GM23338 (cell line): ENCODE results near the gene NFAT5. TPM values are rescaled to one million over a fixed set of nuclear protein-coding genes. Genes with fewer than 3 reads are reported as not detected.

Experiments
- ATAC-seq: fragments of 200-7000 bp; cut with Tn5 transposase; 3 replicates; pipeline ENCODE4 v1.9.1; 2020
- DNase-seq: peaks from one replicate; pipeline ENCODE4 v3.0.0-alpha.2; 2015; ENCODE audit warnings: low spot score
- H2AFZ ChIP-seq: fragments of 200-600 bp; sonication (generic); 2 replicates; pipeline ENCODE4 v1.8.0; 2016; ENCODE audit warnings: antibody characterized with exemption, mild to moderate bottlenecking, moderate library complexity
- H3F3A ChIP-seq: fragments of 200-600 bp; sonication (generic); replicated peaks from 2 replicates; pipeline ENCODE4 v1.8.0; 2017; ENCODE audit warnings: antibody characterized with exemption, mixed run types, low read depth
- H3K27ac ChIP-seq: fragments of 200-600 bp; sonication (generic); 2 replicates; pipeline ENCODE4 v1.6.1; 2016; ENCODE audit warnings: low read depth
- H3K27me3 ChIP-seq: fragments of 200-600 bp; sonication (generic); 2 replicates; pipeline ENCODE4 v1.8.0; 2016; ENCODE audit warnings: mild to moderate bottlenecking, mixed run types, moderate library complexity; ENCODE audit not compliant: insufficient read depth
- H3K36me3 ChIP-seq: fragments of 200-600 bp; sonication (generic); 2 replicates; pipeline ENCODE4 v1.8.0; 2016; ENCODE audit warnings: mild to moderate bottlenecking; ENCODE audit not compliant: insufficient read depth
- H3K4me1 ChIP-seq: fragments of 200-600 bp; sonication (generic); 2 replicates; pipeline ENCODE4 v1.8.0; 2016; ENCODE audit warnings: mild to moderate bottlenecking, moderate library complexity; ENCODE audit not compliant: insufficient read depth
- H3K4me2 ChIP-seq: fragments of 200-600 bp; sonication (generic); 2 replicates; pipeline ENCODE4 v1.7.1; 2017; ENCODE audit warnings: mixed run types
- H3K4me3 ChIP-seq: fragments of 200-600 bp; sonication (generic); 2 replicates; pipeline ENCODE4 v1.6.1; 2016; ENCODE audit warnings: mixed run types
- H3K79me2 ChIP-seq: fragments of 200-600 bp; sonication (generic); replicated peaks from 2 replicates; pipeline ENCODE4 v1.8.0; 2017; ENCODE audit warnings: mild to moderate bottlenecking; ENCODE audit not compliant: insufficient read depth
- H3K9me2 ChIP-seq: fragments of 200-600 bp; sonication (generic); 2 replicates; pipeline ENCODE4 v1.8.0; 2017; ENCODE audit not compliant: insufficient read depth
- H4K20me1 ChIP-seq: fragments of 200-600 bp; sonication (generic); replicated peaks from 2 replicates; pipeline ENCODE4 v1.8.0; 2017; ENCODE audit warnings: mild to moderate bottlenecking; ENCODE audit not compliant: insufficient read depth
- H3K27ac Mint-ChIP-seq: 2 replicates; pipeline ENCODE4 v1.8.0; 2020; ENCODE audit warnings: inconsistent platforms, mild to moderate bottlenecking, moderate library complexity, mixed read lengths
- H3K27me3 Mint-ChIP-seq: 3 replicates; pipeline ENCODE4 v1.8.0; 2022; ENCODE audit warnings: low read depth, mild to moderate bottlenecking, moderate library complexity, mixed read lengths, inconsistent platforms; ENCODE audit not compliant: insufficient read depth, poor library complexity
- H3K36me3 Mint-ChIP-seq: 3 replicates; pipeline ENCODE4 v1.8.0; 2021; ENCODE audit warnings: low read depth, mild to moderate bottlenecking, inconsistent platforms, moderate library complexity, mixed read lengths
- H3K4me1 Mint-ChIP-seq: 3 replicates; pipeline ENCODE4 v1.8.0; 2020; ENCODE audit warnings: mild to moderate bottlenecking, inconsistent platforms, mixed read lengths
- H3K4me3 Mint-ChIP-seq: 3 replicates; pipeline ENCODE4 v1.8.0; 2021; ENCODE audit warnings: moderate library complexity, mild to moderate bottlenecking, inconsistent platforms, mixed read lengths
- H3K9me3 Mint-ChIP-seq: 3 replicates; pipeline ENCODE4 v1.8.0; 2020; ENCODE audit warnings: moderate library complexity, mild to moderate bottlenecking, inconsistent platforms, mixed read lengths
- CREB1 ChIP-seq: fragments of 250-450 bp; sonication (Bioruptor Pico); IDR thresholded peaks from 2 replicates; pipeline ENCODE4 v1.5.0; 2020; ENCODE audit warnings: low read depth, mild to moderate bottlenecking, moderate library complexity
- EZH2phosphoT487 ChIP-seq: fragments of 200-600 bp; sonication (generic); IDR thresholded peaks from one replicate; pipeline ENCODE4 v1.8.1; 2018; ENCODE audit warnings: antibody characterized with exemption; ENCODE audit not compliant: unreplicated experiment
- NANOG ChIP-seq: IDR thresholded peaks from 2 replicates; pipeline ENCODE4 v1.6.1; 2016; ENCODE audit warnings: antibody characterized with exemption, borderline replicate concordance
- POLR2AphosphoS5 ChIP-seq: IDR thresholded peaks from 2 replicates; pipeline ENCODE4 v1.6.1; 2016; ENCODE audit warnings: antibody characterized with exemption, low read depth
- ZNF114 ChIP-seq: fragments of 250-450 bp; sonication (Bioruptor Pico); IDR thresholded peaks from 2 replicates; pipeline ENCODE4 v1.5.0; 2020; ENCODE audit warnings: mild to moderate bottlenecking, moderate library complexity
- ZNF462 ChIP-seq: fragments of 250-450 bp; sonication (Bioruptor Pico); IDR thresholded peaks from 2 replicates; pipeline ENCODE4 v1.5.0; 2020; ENCODE audit warnings: mild to moderate bottlenecking, moderate library complexity
- polyA plus RNA-seq: library from polyadenylated mRNA; unstranded; fragments of >200 nt; fragmentation: Nextera tagmentation; extraction: Ambion mirVana; gene quantifications from 2 replicates; pipeline ENCODE4 v1.2.1, GENCODE V29; 2016
- total RNA-seq: library from RNA; depleted of rRNA; stranded (reverse); fragments of >200 nt; shearing (Covaris generic); gene quantifications from 2 replicates; pipeline ENCODE4 v1.2.3, GENCODE V29; 2014
- TF ChIP-seq, protein P1 (sequence below): IDR thresholded peaks from one replicate; pipeline ENCODE4 v1.6.1; 2018; ENCODE audit warnings: antibody characterized with exemption; ENCODE audit not compliant: unreplicated experiment
- TF ChIP-seq, protein P2 (sequence below): IDR thresholded peaks from 2 replicates; pipeline ENCODE4 v1.6.1; 2016; ENCODE audit warnings: antibody characterized with exemption
- TF ChIP-seq, protein P3 (sequence below), 2 experiments: fragments of 200-600 bp in 1 of 2; sonication (generic) in 1 of 2; conservative IDR thresholded peaks; 2 replicates each; pipeline versions ENCODE4 v1.5.1 to v1.6.1; 2016 to 2017; ENCODE audit warnings: antibody characterized with exemption in 2 of 2, low read depth in 2 of 2, mild to moderate bottlenecking in 2 of 2, moderate library complexity in 1 of 2

NFAT5 gene
- total and polyA plus RNA-seq, 2 experiments from 2014 or later = 10.6 to 27.0 TPM

GRCh38 chr16:69606985-69607384, 41.2 kb downstream of the NFAT5 start (continued):
- TF ChIP-seq ZNF462 (CRISPR knock-in tag) (no peak), POLR2AphosphoS5 (no peak)
- TF ChIP-seq, protein P1, sequence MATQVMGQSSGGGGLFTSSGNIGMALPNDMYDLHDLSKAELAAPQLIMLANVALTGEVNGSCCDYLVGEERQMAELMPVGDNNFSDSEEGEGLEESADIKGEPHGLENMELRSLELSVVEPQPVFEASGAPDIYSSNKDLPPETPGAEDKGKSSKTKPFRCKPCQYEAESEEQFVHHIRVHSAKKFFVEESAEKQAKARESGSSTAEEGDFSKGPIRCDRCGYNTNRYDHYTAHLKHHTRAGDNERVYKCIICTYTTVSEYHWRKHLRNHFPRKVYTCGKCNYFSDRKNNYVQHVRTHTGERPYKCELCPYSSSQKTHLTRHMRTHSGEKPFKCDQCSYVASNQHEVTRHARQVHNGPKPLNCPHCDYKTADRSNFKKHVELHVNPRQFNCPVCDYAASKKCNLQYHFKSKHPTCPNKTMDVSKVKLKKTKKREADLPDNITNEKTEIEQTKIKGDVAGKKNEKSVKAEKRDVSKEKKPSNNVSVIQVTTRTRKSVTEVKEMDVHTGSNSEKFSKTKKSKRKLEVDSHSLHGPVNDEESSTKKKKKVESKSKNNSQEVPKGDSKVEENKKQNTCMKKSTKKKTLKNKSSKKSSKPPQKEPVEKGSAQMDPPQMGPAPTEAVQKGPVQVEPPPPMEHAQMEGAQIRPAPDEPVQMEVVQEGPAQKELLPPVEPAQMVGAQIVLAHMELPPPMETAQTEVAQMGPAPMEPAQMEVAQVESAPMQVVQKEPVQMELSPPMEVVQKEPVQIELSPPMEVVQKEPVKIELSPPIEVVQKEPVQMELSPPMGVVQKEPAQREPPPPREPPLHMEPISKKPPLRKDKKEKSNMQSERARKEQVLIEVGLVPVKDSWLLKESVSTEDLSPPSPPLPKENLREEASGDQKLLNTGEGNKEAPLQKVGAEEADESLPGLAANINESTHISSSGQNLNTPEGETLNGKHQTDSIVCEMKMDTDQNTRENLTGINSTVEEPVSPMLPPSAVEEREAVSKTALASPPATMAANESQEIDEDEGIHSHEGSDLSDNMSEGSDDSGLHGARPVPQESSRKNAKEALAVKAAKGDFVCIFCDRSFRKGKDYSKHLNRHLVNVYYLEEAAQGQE = no peak
- TF ChIP-seq, protein P2, sequence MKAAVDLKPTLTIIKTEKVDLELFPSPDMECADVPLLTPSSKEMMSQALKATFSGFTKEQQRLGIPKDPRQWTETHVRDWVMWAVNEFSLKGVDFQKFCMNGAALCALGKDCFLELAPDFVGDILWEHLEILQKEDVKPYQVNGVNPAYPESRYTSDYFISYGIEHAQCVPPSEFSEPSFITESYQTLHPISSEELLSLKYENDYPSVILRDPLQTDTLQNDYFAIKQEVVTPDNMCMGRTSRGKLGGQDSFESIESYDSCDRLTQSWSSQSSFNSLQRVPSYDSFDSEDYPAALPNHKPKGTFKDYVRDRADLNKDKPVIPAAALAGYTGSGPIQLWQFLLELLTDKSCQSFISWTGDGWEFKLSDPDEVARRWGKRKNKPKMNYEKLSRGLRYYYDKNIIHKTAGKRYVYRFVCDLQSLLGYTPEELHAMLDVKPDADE = no peak

DNA sequence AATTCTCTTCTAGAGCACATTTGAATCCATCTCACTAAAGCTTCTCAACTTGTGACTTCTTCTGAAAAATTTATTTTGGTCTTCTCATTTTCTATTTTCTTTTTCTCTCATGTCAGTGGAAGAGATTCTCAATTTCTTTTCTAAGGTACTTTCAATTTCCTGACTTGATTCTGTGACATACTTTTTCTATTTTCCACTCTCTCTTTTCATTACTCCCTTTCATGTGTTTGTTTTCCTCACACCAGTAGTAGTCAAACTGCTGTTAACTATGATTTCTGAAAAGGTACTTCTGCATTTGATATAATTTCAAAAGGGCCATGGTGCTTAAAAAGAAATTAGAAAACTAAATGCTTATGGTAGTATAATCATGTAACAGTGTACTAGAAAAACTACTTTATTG, 41.9 kb downstream of the NFAT5 start:
- no peak for ATAC-seq
- peaks cover 43% of the 10 kb centered on the region for H3K79me2 ChIP-seq
- TF ChIP-seq EZH2phosphoT487 (no peak), ZNF114 (no peak), CREB1 (no peak), NANOG (no peak)
- TF ChIP-seq, protein P2 = no peak
- TF ChIP-seq, protein P3, sequence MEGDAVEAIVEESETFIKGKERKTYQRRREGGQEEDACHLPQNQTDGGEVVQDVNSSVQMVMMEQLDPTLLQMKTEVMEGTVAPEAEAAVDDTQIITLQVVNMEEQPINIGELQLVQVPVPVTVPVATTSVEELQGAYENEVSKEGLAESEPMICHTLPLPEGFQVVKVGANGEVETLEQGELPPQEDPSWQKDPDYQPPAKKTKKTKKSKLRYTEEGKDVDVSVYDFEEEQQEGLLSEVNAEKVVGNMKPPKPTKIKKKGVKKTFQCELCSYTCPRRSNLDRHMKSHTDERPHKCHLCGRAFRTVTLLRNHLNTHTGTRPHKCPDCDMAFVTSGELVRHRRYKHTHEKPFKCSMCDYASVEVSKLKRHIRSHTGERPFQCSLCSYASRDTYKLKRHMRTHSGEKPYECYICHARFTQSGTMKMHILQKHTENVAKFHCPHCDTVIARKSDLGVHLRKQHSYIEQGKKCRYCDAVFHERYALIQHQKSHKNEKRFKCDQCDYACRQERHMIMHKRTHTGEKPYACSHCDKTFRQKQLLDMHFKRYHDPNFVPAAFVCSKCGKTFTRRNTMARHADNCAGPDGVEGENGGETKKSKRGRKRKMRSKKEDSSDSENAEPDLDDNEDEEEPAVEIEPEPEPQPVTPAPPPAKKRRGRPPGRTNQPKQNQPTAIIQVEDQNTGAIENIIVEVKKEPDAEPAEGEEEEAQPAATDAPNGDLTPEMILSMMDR (conservative IDR thresholded peaks at IDR 0.05; ENCODE audit: low read depth in 2 of 2) = no peak

More for the DNA sequence above, 41.9 kb downstream of the NFAT5 start:
- peaks cover 4% of the 10 kb centered on the region for H3K27me3 Mint-ChIP-seq
- no peak for DNase-seq
- Histone ChIP-seq H2AFZ (no peak overlapping the region), H3K4me2 (no peak overlapping the region), H3K36me3 (no peaks in the 10 kb centered on the region), H3K9me2 (no peaks in the 10 kb centered on the region), H3K27ac (peak overlapping the region; percentile 21), H4K20me1 (no peaks in the 10 kb centered on the region), H3F3A (no peaks in the 10 kb centered on the region), H3K27me3 (no peaks in the 10 kb centered on the region), H3K4me1 (peaks cover 8% of the 10 kb centered on the region; the same call in 1 of the 2 replicates), H3K4me3 (no peak overlapping the region)
- H3K27ac Mint-ChIP-seq = no peak overlapping the region
- H3K4me1 Mint-ChIP-seq = peaks cover 11% of the 10 kb centered on the region; the same call in 2 of the 3 replicates
- H3K36me3 Mint-ChIP-seq = no peaks in the 10 kb centered on the region
- no peak overlapping the region for H3K4me3 Mint-ChIP-seq
- no peaks in the 10 kb centered on the region for H3K9me3 Mint-ChIP-seq
